PFSK-1 (cell line): Measurements from ENCODE around the gene EML1.

Experiments
- POLR2AphosphoS5 ChIP-seq: IDR thresholded peaks from 2 replicates; pipeline ENCODE4 v1.6.1; 2012; ENCODE audit warnings: low read depth, mild to moderate bottlenecking, control low read depth, low read length, moderate library complexity
- REST ChIP-seq, 2 experiments: IDR thresholded peaks; 2 replicates each; pipeline versions ENCODE4 v1.6.1 to v1.8.0; 2011 to 2012; ENCODE audit warnings: low read depth in 2 of 2, low read length in 2 of 2, control low read depth in 1 of 2, inconsistent platforms in 1 of 2, mild to moderate bottlenecking in 1 of 2, moderate library complexity in 1 of 2; ENCODE audit not compliant: insufficient read depth in 1 of 2

GRCh38 chr14:99924379-99924778 is 131.2 kb downstream of the EML1 start:
- TF ChIP-seq POLR2AphosphoS5: no peak
- no peak for TF ChIP-seq REST (IDR thresholded peaks at IDR 0.05; ENCODE audit: insufficient read depth in 1 of 2, low read depth in 2 of 2, low read length in 2 of 2)
